Spleen (tissue), 11 donors: Measurements from ENCODE around the gene OXNAD1. TPM values are rescaled to one million over a fixed set of nuclear protein-coding genes. Genes with fewer than 3 reads are reported as not detected.

Source experiments
- DNase-seq: peaks from one replicate; pipeline ENCODE4 v3.0.0-alpha.2; 2020
- H3K27ac ChIP-seq, 8 donors: fragments of 200-600 bp; sonication (generic) in 7 of 8; 1 replicate in 4 of 8; 2 replicates in 4 of 8; pipeline versions ENCODE4 v1.5.0 to v1.8.0; 2016 to 2021; ENCODE audit warnings: inconsistent platforms in 4 of 8, mild to moderate bottlenecking in 4 of 8, moderate library complexity in 1 of 8
- H3K27me3 ChIP-seq, 7 donors: fragments of 200-600 bp; sonication (generic) in 6 of 7; replicated peaks in 1 of 7; 1 replicate in 4 of 7; 2 replicates in 3 of 7; pipeline versions ENCODE4 v1.5.0 to v1.8.0; 2016 to 2021; ENCODE audit warnings: inconsistent platforms in 3 of 7, mild to moderate bottlenecking in 1 of 7
- H3K36me3 ChIP-seq, 6 donors: fragments of 200-600 bp; sonication (generic) in 5 of 6; 1 replicate in 4 of 6; 2 replicates in 2 of 6; pipeline versions ENCODE4 v1.5.0 to v1.8.0; 2016 to 2021; ENCODE audit warnings: inconsistent platforms in 2 of 6
- H3K4me1 ChIP-seq, 6 donors: fragments of 200-600 bp; sonication (generic) in 5 of 6; 1 replicate in 3 of 6; 2 replicates in 3 of 6; pipeline versions ENCODE4 v1.5.0 to v1.8.0; 2016 to 2021; ENCODE audit warnings: inconsistent platforms in 3 of 6
- H3K4me3 ChIP-seq, 8 donors: fragments of 200-600 bp; sonication (generic) in 7 of 8; 1 replicate in 4 of 8; 2 replicates in 4 of 8; pipeline versions ENCODE4 v1.5.0 to v1.8.0; 2016 to 2021; ENCODE audit warnings: inconsistent platforms in 4 of 8, mild to moderate bottlenecking in 4 of 8, moderate library complexity in 2 of 8
- H3K9me3 ChIP-seq, 8 donors: fragments of 200-600 bp; sonication (generic) in 7 of 8; 1 replicate in 4 of 8; 2 replicates in 4 of 8; pipeline versions ENCODE4 v1.5.0 to v1.8.0; 2016 to 2021; ENCODE audit warnings: inconsistent platforms in 4 of 8
- POLR2A ChIP-seq, 3 donors: fragments of 450-650 bp; IDR thresholded peaks; one replicate each; pipeline ENCODE4 v1.5.1; 2017; ENCODE audit warnings: antibody characterized with exemption in 3 of 3, mild to moderate bottlenecking in 1 of 3
- POLR2AphosphoS5 ChIP-seq, 3 donors: sonication (generic); formaldehyde crosslinking; IDR thresholded peaks; one replicate each; pipeline ENCODE4 v1.5.1; 2017; ENCODE audit warnings: antibody characterized with exemption in 3 of 3
- WGBS, 5 donors: extraction: QIAGEN DNeasy Blood & Tissue Kit in 3 of 5; methylation state at CpG; one replicate each; pipeline versions ENCODE4 v1.1.5 to v1.1.7; 2013 to 2018; 5-methylcytosine and 5-hydroxymethylcytosine counted together
- intact Hi-C: fragments of 100-400 bp; cut with DNase I; formaldehyde crosslinking; loops from one replicate; pipeline ENCODE4 v1.15.0; 2023; ENCODE audit warnings: low total_unique reads
- polyA plus RNA-seq, 3 donors: library from polyadenylated mRNA; stranded (reverse); fragments of 200-250 nt; gene quantifications; one replicate each; pipeline ENCODE4 v1.2.1, GENCODE V29; 2013
- total RNA-seq, 7 donors: library from RNA; depleted of rRNA in 3 of 7; stranded (reverse); fragments of >200 nt in 3 of 7; fragmentation: NEBNext Ultra II Directional in 4 of 7; extraction: Animal tissue kit (Norgen Biotek cat#: 25700) in 4 of 7; gene quantifications; one replicate each; pipeline versions ENCODE4 v1.1.0 to v1.2.1, GENCODE V29; 2016 to 2021
- TF ChIP-seq, protein P1 (sequence below), 11 experiments: fragments of 200-600 bp in 7 of 11; fragments of 450-650 bp in 4 of 11; sonication (generic) in 4 of 11; IDR thresholded peaks in 8 of 11; conservative IDR thresholded peaks in 3 of 11; 1 replicate in 7 of 11; 2 replicates in 4 of 11; pipeline versions ENCODE4 v1.4.0 to v1.8.0; 2016 to 2021; ENCODE audit warnings: antibody characterized with exemption in 11 of 11, inconsistent platforms in 4 of 11, mild to moderate bottlenecking in 1 of 11
- donor health status: healthy with polysubstance abuse.
- donor health status: DM: no; HTN: no; CAD: no; lungs with moderate emphysema.
- donor health status: DM: no; HTN: no; CAD: no.
- donor health status: Bipolar disorder and iron deficiency.
- donor health status: healthy.
- donor health status: DM: no; HTN: no; CAD: no.
- donor health status: DM: yes; HTN: yes; CAD: no.

The OXNAD1 gene
- total and polyA plus RNA-seq, 10 donors: 4.2 to 30.6 (median 20.1) TPM

DNA sequence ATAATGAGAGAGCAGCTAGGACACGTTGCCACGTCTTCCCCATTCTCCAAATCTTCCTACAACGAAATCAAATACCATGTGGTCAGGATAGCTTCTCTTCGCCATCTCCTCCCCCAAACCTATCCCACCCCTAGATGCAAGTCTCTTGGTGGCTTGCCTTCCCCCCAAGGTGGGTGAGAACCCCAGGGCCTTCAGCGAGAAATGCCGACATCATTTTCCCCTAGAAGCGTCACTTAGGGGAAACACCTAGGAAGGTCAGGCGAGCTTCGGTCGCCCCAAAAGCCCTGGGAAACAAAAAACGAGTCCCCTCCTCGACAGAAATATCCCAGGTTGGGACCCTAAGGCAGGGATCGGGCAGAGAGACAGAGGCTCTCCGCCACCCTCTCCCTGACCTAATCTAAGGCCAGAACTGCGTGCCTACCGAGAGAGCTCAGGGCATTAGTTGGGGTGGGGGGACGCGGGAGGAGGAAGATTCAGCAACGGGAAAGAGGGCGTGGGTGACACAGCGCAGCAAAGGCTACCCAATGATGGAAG lies 771 bp upstream of the OXNAD1 start:
- no peaks in the 10 kb centered on the region for H3K27me3 ChIP-seq
- H3K36me3 ChIP-seq: peaks cover 0 to 32% (median 15%) of the 10 kb centered on the region in 6 donors
- peak overlapping the region; percentile 87 to 97 (median 91) for H3K27ac ChIP-seq
- peaks cover 26 to 75% (median 57%) of the 10 kb centered on the region in 6 donors for H3K4me1 ChIP-seq
- TF ChIP-seq, protein P1, sequence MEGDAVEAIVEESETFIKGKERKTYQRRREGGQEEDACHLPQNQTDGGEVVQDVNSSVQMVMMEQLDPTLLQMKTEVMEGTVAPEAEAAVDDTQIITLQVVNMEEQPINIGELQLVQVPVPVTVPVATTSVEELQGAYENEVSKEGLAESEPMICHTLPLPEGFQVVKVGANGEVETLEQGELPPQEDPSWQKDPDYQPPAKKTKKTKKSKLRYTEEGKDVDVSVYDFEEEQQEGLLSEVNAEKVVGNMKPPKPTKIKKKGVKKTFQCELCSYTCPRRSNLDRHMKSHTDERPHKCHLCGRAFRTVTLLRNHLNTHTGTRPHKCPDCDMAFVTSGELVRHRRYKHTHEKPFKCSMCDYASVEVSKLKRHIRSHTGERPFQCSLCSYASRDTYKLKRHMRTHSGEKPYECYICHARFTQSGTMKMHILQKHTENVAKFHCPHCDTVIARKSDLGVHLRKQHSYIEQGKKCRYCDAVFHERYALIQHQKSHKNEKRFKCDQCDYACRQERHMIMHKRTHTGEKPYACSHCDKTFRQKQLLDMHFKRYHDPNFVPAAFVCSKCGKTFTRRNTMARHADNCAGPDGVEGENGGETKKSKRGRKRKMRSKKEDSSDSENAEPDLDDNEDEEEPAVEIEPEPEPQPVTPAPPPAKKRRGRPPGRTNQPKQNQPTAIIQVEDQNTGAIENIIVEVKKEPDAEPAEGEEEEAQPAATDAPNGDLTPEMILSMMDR (IDR thresholded peaks at IDR 0.05 in 8 of 11, conservative IDR thresholded peaks at IDR 0.05 in 3 of 11): peak in 1 of 11 experiments; percentile 37
- TF ChIP-seq POLR2A (IDR thresholded peaks at IDR 0.05) (no peak), POLR2AphosphoS5 (IDR thresholded peaks at IDR 0.05) (no peak)
- intact Hi-C loops: no loop called here
- H3K9me3 ChIP-seq: no peaks in the 10 kb centered on the region
- 0 to 2% (median 1%) methylated on average over 21 of the region's 21 CpGs for WGBS, 5 donors
- peak overlapping the region; percentile 77 to 96 (median 93) for H3K4me3 ChIP-seq
- peak; percentile 72 for DNase-seq

DNA sequence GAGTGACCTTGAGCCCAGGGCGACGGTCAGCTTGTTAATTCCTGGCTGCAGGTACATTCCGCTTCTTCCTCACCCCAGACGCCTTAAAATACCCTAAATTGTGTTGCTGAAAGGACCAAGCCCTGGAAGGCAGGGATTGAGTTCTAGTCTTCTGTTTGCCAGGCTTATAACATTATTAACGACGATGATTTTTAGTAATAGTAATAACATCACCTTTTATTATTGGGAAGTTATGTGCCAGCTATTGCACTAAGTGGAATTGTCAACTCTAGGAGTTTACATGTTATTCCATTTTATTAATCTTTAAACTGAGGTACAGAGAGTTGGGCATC lies 409 bp downstream of the OXNAD1 start:
- Histone ChIP-seq H3K4me3 (peak overlapping the region; percentile 77 to 96 (median 93)), H3K4me1 (peaks cover 26 to 75% (median 57%) of the 10 kb centered on the region in 6 donors), H3K27me3 (no peaks in the 10 kb centered on the region), H3K36me3 (peaks cover 0 to 32% (median 10%) of the 10 kb centered on the region in 6 donors), H3K9me3 (no peaks in the 10 kb centered on the region), H3K27ac (peak overlapping the region; percentile 87 to 97 (median 91))
- TF ChIP-seq, protein P1 (IDR thresholded peaks at IDR 0.05 in 8 of 11, conservative IDR thresholded peaks at IDR 0.05 in 3 of 11): no peak
- TF ChIP-seq POLR2AphosphoS5 (IDR thresholded peaks at IDR 0.05) (no peak), POLR2A (IDR thresholded peaks at IDR 0.05) (no peak)
- WGBS, 5 donors: 0 to 2% (median 1%) methylated on average over 6 of the region's 6 CpGs
- DNase-seq: no peak
- intact Hi-C loops: no loop called here

DNA sequence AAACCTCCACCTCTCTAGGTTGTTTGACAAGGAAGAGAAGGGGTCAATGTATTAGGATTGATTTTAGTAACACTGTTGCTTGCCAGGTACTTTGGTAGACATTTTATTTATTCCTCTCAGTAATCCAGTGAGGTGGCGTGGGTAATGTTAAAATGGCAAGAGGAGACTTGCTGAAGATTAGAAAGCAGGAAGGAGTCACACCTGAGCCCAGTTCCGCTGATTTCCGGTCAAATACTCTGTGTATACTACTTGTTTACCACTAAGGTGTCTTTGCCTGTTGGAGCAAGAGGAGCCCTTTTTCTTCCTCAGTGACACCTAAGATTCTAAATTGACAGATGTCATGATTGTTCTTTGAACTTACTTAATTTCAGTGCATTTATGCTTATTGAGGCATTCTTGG lies 1.7 kb downstream of the OXNAD1 start:
- TF ChIP-seq POLR2AphosphoS5 (IDR thresholded peaks at IDR 0.05) (no peak), POLR2A (IDR thresholded peaks at IDR 0.05) (no peak)
- TF ChIP-seq, protein P1 (IDR thresholded peaks at IDR 0.05 in 8 of 11, conservative IDR thresholded peaks at IDR 0.05 in 3 of 11): no peak
- DNase-seq: no peak
- Histone ChIP-seq H3K27me3 (no peaks in the 10 kb centered on the region), H3K4me3 (no peak overlapping the region), H3K4me1 (peaks cover 26 to 70% (median 57%) of the 10 kb centered on the region in 6 donors), H3K27ac (no peak overlapping the region), H3K9me3 (no peaks in the 10 kb centered on the region), H3K36me3 (peaks cover 0 to 33% (median 18%) of the 10 kb centered on the region in 6 donors)
- WGBS, 5 donors: 77 to 95% (median 88%) methylated on average over 3 of the region's 3 CpGs
- intact Hi-C loops: no loop called here

DNA sequence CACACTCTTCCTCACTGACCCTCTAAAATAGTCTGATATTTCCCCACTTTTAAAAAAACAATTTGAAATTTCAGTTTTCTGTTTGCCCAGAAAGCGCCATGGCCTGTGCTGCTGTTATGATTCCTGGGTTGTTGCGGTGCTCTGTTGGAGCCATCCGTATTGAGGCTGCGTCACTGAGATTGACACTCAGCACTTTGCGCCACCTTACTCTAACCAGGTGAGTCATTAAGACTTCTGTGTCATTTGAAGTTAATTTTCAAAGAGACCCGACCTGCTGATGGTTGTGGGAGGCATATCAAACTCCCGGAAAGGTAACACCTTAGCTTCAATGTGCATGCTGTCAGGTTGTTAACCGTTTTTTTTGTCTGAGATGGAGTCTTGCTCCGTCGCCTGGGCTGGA lies 5.8 kb downstream of the OXNAD1 start:
- WGBS, 5 donors: 93 to 96% (median 95%) methylated on average over 10 of the region's 10 CpGs

More for the DNA sequence above, 5.8 kb downstream of the OXNAD1 start:
- no peak overlapping the region for H3K4me3 ChIP-seq
- H3K4me1 ChIP-seq: peaks cover 9 to 33% (median 24%) of the 10 kb centered on the region in 6 donors
- no peak for DNase-seq
- intact Hi-C loops: no loop called here
- peaks cover 0 to 63% (median 26%) of the 10 kb centered on the region in 6 donors for H3K36me3 ChIP-seq
- TF ChIP-seq, protein P1 (IDR thresholded peaks at IDR 0.05 in 8 of 11, conservative IDR thresholded peaks at IDR 0.05 in 3 of 11): no peak
- TF ChIP-seq POLR2AphosphoS5 (IDR thresholded peaks at IDR 0.05): no peak
- no peak for TF ChIP-seq POLR2A (IDR thresholded peaks at IDR 0.05)
- no peaks in the 10 kb centered on the region for H3K27me3 ChIP-seq
- H3K9me3 ChIP-seq: no peaks in the 10 kb centered on the region
- no peak overlapping the region for H3K27ac ChIP-seq
